AG20443 (cell line): ENCODE results near the gene LRP1B.

Experiments
- DNase-seq: peaks from one replicate; pipeline ENCODE4 v3.0.0; 2012; ENCODE audit warnings: low spot score, mixed read lengths

LRP1B gene

DNA sequence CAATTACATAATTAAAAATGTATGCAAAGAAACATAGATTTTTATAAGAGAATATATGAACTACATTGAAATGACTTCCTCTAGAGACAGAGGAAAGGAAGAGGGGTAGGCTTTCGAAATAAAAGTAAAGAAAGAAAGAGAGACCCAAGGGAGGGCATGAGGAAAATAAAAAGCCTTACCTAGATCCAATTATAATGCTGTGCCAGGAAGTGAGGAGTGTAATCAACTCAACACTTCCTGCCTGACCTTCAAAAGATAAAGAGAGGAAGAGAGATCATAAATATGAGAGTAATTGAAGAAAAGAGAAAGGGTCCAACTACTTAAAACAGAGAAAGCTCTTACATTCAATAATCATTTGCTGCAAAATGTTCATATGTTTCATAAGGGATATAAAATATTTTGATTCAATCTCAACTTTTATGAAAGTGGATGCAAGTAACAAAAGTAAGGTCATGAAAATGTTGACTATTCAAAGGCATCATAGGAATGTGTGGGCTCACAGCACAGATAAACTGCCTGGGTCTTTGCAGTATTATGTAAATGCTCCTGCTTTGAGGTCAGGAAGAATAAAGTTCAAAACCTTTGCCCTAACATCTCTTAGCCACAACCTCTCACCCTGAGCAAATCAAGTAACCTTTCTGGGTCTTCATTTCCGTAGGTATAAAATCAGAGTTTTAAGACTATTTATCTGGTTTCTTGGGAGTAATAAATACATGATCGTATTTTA is 1237.7 kb downstream of the LRP1B start:
- DNase-seq = no peak

DNA sequence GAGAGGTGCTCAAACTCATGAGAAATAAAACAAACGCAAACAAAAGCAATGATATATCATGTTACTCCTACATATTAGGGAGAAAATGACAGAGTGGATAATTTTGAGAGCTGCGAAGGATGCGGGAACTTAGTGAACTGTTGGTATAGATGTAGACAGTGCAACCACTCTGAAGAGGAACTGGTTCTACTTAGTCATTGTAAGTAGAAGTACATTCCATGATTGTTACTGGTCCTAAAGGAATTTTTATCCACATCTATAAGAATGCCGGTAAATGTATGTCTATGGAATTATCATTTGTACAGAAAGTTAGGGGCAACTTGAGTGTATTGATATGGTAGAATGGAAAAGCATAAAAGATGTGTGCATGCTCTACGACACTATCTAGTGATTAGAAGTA is 1238.4 kb downstream of the LRP1B start:
- no peak for DNase-seq

DNA sequence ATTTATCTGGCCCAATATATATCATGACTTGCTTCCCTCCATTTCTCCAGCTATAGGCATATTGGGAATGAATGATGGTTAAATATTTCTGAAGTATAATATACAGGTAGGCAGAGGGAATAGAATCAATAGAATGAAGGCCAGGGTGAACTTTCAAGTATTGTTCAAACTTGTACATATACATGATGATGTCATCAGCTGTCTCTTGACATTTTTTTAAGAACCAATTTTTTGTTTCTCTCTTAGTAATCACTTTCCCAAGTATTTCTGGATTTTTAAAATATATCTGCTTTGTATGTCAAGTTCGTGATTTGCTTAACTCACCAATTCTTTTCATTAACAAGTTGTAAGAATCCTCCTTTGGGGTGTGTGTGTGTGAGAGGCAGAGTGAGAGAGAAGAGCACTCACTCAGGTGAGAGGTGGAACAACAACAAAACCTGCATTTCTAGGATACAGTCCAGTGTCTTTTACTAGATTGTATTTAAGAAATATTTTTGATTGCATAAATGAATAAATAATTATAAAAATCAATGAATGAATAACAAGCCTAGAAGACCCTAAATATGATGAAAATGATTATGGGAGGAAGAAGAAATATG is 1239.1 kb downstream of the LRP1B start:
- DNase-seq = no peak

DNA sequence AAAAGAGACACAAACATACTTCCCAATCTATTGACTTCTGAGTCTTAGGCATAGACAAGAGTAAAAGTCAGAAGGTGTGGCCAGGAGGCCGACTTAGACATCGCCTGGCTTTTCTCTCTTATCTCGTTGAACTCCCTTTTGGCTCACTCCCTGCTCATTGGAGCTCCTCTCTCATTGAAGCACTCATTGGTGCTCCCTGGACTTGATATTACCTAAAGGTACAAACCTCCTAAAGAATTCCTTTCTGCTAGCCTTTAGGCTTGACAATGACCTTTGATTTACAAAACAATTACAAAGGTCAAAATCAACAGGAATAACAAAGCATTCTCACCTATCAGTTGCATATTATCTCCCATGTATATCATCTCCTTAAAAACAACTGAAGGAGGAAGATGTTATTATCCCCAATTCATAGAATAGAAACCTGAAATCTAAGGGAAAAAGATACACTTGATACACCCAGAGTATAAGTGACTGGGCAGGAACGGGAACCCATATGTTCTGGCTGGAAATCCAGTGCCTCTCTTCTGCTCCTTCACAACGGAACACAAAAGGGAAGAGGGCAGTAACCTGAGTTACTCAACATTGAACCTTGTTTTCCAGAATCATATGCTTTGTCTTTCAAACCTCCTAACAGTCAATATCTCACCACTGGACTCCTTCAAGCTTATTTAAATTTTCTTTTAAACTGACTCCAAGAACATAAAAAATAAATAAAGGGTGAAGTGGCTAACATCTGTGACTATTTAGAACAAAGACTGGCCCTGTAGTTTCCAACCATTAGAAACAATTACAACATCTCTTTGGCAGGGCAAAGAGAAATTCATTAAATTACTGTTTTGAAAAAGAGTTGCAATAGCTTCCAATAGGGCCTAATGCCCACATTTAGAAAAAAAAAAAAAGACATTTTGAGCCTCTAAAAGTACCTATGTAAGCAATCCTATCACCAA is 1247.9 kb downstream of the LRP1B start:
- DNase-seq = no peak

DNA sequence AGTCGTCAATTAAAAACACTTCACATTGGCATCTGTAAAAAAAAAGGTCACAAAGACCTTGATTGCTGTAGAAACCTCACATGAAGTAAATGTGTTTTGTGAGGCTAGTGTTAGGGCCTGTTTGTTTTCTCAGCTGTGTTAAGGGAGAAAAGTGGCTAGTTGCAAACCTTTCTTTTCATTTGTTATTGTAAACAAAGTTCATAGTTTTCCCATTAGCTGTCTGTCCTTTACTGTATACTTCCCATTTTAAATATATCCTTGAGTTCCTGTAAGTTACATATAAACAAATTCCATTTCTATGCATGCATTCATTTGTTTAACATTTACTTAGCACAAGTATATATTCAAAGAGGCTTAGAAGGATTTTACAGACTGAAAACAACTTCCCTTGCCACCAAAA is 1250.2 kb downstream of the LRP1B start:
- no peak for DNase-seq

DNA sequence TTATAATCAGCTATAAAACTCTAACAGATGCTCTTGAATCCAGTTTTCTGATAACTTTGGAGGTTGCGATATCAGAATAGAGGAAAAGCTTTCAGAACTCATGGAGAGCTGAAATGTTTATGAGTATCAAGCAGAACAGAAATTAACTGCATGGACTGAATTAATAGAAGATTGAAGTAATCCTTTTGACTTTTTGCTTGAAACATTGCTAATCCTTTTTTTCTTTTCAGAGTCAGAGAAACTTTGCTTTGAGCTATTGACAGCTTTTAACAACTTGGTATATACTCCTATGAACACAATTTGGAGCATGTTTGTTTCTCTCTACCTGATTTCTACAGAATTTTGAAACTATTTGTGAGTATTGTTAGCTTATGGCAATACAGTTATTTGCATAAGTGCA is 1254.8 kb downstream of the LRP1B start:
- DNase-seq = no peak

DNA sequence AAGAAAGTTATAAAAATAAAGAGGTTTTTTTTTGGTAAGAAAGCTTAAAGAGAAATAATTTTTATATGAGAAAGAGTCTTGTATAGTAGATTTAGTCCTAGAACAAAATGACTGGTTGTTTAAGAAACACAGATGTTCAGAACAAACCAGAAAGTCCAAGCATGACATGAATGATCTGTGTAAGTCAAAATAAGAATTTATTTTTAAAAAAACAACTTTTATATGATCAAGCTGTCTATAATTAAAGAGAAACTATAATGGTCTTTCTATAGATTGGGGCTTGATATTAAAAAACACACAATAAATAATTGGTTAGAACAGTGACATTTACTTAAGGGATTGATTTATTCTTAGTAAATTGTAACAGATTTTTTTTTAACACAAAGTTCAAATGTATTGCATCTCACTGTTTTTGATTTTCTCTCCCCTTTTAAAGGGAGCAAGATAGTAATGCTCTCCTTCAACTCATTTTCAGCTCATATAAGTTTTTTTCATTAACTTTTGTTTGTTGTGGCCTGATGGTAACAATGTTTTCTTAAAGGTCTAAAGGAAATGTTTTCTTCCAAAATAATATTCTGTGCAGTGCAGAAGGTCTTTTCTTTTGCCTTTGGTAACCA is 1256.8 kb downstream of the LRP1B start:
- DNase-seq = no peak

DNA sequence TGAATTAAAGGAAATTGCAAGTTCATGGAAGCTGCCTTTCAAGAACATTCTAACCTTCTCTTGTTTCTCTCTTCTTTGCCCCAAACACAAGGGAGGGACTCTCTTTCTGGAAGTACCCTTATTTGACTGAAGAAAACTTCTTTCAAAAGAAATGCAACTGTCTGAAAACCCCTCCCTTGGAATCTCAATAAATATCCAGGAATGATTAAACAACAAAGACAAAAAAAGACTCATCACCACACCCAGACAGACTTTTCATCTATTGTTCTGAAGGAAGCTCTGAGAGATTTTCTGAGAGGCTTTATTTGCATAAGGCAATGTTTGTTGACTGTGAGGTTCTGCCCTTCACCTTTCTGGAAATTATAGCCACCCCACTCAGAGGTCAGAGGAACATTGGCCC is 1260.9 kb downstream of the LRP1B start:
- no peak for DNase-seq

DNA sequence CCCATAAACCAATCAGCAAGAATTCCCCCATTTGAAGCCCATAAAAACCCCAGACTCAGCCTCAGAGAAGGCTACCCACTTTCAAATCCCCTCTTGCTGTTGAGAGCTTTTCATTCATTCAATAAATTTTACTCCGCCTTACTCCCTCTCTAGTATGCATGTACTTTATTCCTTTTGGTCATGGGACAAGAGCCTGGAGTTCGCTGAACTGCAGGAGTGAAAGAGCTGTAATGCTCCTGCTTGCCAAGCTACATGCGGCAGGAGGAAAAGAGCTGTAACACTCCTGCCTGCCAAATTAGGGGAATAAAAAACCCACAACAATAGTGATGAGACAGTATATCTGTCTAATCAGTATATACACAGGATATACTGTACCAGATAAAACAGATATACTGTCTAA is 1261.7 kb downstream of the LRP1B start:
- DNase-seq = no peak

DNA sequence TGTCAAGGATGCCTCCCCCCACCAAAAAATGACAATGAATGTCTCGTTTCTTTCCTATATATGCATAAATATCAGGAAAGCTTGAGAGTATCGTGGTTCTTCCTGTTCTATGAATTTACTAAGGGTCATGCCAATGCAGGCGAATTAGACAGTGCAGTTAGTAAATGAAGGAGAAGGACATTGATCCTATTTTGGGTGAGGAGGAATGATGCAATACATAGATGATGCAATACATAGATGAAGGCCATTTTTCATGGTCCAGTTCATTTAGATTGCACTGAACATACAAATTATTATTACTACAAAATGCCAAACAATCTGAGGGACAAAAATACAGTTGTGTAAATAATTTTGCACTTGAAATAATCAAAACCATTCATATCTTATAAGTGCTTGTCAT is 1265.0 kb downstream of the LRP1B start:
- DNase-seq = no peak

DNA sequence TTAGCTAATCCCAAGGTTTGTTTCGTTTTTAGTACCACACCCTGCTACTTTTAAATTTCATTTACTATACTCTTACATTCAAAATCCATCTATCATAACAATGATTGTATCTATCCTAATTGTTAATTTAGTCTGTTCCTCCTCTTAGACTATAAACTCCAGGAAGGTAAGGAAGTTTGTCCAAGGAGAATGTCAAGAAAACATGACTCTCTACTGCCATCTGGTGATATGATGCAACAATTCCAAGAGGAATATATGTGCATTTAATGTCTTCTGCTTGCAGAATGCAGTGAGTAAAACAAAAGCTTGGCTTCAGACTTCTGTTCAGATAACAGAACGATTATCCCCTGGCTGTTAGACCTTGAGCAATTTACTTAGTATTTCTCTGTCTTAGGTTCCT is 1267.1 kb downstream of the LRP1B start:
- peak; percentile 24 for DNase-seq

DNA sequence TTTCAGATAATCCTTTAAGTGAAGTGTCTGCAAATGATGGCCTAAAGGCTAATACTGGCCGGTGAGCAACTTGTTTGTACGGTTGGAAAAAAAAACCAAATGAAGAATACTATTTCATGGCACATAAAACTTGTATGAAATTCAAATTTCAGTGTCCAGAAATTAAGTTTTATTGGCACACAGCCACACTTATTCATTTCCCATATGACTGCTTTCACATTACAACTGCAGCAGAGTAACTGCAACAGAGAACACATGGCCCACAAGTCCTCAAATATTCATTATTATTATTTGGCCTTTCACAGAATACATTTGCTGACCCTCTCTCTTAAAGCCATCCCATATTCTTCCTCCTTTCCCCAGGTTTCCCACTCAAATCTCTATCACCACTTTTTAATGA is 1268.6 kb downstream of the LRP1B start:
- DNase-seq = no peak

DNA sequence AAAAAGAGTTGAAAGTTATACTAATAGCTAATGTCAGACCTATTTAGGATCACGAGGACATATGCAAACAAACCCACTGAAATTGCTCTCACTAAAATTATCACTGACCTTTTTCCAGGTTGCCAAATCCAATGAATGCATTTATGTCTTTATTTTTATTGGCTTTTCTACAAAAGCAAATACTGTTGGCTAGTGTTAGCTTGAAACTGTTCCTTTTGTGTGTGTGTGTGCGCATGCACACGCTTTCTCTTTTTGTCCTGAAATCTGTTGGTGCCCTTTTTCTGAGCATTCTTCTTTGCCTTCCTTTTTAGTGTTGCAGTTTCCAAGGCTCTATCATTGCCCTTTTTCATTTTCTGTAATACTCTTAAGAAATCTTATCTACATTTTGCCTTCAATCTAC is 1269.2 kb downstream of the LRP1B start:
- no peak for DNase-seq

DNA sequence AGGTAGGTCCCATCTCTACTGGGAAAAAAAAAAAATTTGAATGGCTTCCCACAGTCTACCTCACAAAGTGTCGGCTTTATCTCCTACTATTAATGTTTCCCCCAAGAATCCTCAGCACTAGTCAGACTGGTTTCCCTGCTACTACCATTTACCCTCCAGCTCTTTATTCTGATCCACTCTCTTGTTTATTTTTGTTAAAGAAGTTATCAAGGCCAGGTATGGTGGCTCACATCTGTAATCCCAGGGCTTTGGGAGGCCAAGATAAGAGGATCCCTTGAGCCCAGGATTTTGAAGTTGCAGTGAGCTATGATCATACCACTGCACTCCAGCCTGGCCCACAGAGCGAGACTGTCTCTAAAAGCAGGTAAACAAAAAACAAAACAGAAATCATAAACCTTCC is 1275.3 kb downstream of the LRP1B start:
- DNase-seq = no peak

DNA sequence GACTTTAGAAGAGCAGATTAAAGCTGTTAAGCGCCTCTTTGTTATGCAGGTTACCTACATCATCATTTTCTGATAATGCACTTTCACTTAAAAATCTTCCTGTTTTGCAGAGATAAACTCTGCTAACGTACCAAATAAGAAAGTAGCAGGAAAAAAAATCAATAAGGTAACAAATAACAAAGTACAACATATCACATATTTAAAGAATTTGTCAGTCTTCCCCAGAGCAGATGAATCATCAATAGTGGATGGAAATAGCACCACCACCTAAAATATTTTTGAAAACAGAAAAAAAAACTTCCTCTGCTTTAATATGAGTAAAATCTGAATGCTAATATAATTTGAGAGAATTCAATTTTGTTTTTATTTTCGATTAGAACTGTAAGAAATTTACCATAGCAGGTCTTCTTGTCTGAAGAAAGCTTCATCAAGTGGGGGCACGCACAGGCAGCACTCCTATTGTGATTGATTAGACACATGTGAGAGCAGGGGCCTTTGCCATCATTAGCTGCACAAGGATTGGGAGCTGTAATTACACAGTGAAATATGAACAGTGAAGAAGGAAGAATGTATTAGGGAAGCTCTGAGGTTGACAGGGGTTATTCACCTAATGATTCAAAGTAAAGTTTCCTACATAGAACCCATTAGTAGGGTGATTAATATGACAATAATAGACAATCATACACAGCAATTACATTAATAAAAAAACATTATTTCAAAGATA is 1279.4 kb downstream of the LRP1B start:
- no peak for DNase-seq

DNA sequence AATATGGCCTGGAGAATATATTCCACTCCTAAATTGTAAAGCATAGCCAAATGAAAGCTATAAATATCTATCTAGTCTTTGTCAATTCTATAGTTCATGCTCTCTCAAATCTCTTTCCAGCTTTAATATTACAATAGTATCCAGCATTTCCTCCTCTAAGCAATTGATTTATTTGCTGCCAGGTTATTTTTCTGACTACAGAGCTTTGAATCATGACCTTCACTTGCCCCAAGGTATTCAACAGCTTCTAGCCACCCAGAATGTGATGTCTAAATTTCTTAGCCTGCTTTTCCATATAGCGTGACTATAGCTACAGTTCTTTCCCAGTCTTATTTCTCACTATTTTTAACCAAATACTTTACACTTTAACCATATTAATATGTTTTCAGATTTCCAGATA is 1287.6 kb downstream of the LRP1B start:
- DNase-seq = no peak

DNA sequence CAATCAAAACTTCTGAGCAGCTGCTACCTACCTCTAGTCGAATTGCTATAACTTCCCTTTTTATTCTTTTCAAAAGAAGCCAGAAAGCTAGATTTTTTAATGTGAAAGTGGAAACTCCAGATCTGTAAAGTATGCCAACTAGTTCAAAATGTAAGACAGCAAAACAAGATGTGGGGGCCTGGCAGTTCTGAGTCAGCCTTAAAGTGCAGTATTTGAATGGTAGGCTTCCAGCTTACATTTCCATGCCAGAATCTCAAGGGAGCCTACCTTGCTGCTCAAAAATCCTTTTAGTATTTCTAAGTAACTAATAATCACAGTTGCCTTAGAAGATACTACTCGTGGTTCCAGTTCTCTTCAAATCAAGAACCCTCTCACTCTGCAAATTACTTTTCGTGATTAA is 1288.7 kb downstream of the LRP1B start:
- DNase-seq = no peak

DNA sequence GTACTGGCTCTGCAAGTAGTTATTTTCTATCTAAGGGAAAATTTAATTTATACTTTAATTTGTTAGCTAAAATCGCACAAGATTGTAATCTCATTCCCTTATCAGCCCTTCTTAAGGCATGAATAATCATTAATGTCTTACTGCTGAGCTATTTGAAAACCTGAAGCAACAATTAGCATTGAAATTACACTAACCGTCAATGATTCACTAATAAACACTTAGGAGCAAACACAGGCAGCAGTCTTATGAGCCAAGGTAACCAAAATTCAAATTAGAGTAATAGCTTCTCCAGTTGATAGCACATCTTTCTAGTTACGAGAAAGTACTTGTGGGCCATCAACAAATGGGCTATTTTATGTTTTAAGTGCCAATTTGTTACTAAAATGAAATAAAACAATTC is 1289.7 kb downstream of the LRP1B start:
- no peak for DNase-seq

DNA sequence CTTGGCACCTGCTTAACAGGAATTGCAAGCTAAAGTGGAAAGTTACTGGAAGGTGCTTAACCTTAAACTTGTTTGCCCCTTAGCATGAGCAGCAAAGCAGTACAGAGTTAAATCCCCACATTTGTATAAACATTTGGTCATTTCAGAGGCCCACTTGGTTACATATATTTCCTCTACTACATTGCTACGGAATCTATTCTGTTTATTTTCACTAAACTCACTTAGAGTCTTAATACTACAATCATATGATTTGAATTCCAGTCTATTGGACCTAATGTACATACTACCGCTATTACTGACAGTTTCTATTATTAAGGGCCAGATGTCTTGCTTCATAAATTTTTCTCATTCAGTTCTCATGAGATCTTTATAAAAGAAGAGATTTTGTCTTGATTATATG is 1294.0 kb downstream of the LRP1B start:
- DNase-seq = no peak

DNA sequence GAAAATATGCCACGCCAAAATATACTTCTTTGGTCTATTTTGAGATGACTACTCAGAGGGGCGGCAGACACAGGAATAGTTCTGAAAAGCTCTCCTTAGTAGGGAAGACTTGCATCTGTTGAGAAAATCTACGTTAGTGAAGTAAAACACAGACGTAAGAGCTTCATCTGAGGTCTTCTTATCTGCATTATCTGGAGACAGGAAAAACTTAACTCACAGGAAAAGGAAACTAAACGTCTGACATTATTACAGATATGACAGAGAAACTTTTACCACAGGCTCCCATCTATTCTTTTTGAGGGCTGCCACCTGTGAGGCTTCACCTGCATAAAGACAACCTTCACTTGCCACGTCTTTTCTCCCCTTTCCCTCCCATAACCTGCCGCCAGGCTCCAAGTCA is 1295.7 kb downstream of the LRP1B start:
- no peak for DNase-seq

DNA sequence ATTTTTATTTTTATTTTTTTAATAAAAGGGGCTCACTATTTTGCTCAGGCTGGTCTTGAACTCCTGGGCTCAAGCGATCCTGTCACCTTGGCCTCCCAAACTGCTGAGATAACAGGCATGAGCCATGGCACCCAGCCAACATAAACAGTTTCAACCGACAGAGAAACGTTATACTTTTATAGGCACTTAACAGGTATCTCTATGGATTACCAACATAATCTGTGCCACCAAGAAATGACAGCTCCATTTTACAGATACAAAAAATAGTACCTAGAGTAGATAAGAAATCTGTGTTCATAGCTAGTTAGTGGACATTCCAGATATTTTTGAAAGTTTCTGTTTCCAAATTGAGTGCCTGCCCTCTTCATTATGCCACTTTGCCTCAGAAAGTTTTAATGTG is 1316.7 kb downstream of the LRP1B start:
- DNase-seq = no peak

DNA sequence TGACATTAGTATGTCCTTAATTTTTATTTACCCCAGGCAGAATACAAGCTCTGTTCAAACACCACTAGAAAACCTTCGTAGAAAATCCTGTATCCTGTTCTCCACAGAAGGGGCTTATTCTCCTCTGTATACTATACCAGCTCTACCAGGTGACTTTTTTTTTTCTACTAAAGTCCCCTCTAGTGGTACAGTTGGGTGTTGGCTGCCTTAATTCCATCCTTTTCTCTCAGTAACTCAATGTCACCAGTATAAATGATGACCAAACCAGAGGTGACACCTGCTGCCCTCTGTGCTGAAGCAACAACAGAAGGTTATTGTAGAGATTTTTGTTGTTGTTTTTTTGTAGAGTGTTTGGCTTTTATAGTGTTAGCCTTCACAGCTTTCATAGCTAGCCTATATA is 1322.0 kb downstream of the LRP1B start:
- DNase-seq = no peak
